Neural cell (in vitro differentiated cells): ENCODE measurements around the gene LHFPL4. TPM values are rescaled to one million over a fixed set of nuclear protein-coding genes. Genes with fewer than 3 reads are reported as not detected.

Source experiments
- H2AFZ ChIP-seq: fragments of 200-600, 300-800 bp; sonication (generic), shearing (Covaris generic); 2 replicates; pipeline ENCODE4 v1.6.0; 2014; ENCODE audit warnings: low read depth, mild to moderate bottlenecking, antibody characterized with exemption, low read length, moderate library complexity
- H3F3A ChIP-seq: fragments of 200-600 bp; shearing (Covaris generic); 2 replicates; pipeline ENCODE4 v1.6.1; 2016; ENCODE audit warnings: mild to moderate bottlenecking, moderate library complexity, mixed read lengths, antibody characterized with exemption, low read length; ENCODE audit not compliant: insufficient read depth, poor library complexity, severe bottlenecking
- H3K27ac ChIP-seq: fragments of 200-600, 300-800 bp; sonication (generic), shearing (Covaris generic); 2 replicates; pipeline ENCODE4 v1.5.1; 2014; ENCODE audit warnings: mild to moderate bottlenecking, low read length, moderate library complexity
- H3K27me3 ChIP-seq: fragments of 300-800, 200-600 bp; sonication (generic), shearing (Covaris generic); 2 replicates; pipeline ENCODE4 v1.6.0; 2014; ENCODE audit warnings: mild to moderate bottlenecking, low read depth, low read length, moderate library complexity; ENCODE audit not compliant: insufficient read depth
- H3K36me3 ChIP-seq: fragments of 300-800, 200-600 bp; sonication (generic), shearing (Covaris generic); 2 replicates; pipeline ENCODE4 v1.5.1; 2014; ENCODE audit warnings: mild to moderate bottlenecking, antibody characterized with exemption, low read length, moderate library complexity; ENCODE audit not compliant: insufficient read depth
- H3K4me2 ChIP-seq: fragments of 300-800, 200-600 bp; sonication (generic), shearing (Covaris generic); 2 replicates; pipeline ENCODE4 v1.6.0; 2014; ENCODE audit warnings: mild to moderate bottlenecking, low read length
- H3K4me3 ChIP-seq: fragments of 300-800, 200-600 bp; sonication (generic), shearing (Covaris generic); 2 replicates; pipeline ENCODE4 v1.5.1; 2014; ENCODE audit warnings: mild to moderate bottlenecking, low read length, moderate library complexity
- H3K79me2 ChIP-seq: fragments of 200-600 bp; shearing (Covaris generic); replicated peaks from 2 replicates; pipeline ENCODE4 v1.6.0; 2014; ENCODE audit warnings: mild to moderate bottlenecking, low read length, moderate library complexity; ENCODE audit not compliant: insufficient read depth
- H3K9ac ChIP-seq: fragments of 300-800, 200-600 bp; sonication (generic), shearing (Covaris generic); 2 replicates; pipeline ENCODE4 v1.6.1; 2016; ENCODE audit warnings: mild to moderate bottlenecking, low read length, mixed read lengths
- H3K9me2 ChIP-seq: fragments of 200-600 bp; shearing (Covaris generic); 2 replicates; pipeline ENCODE4 v1.6.1; 2016; ENCODE audit warnings: mild to moderate bottlenecking, low read length, mixed read lengths; ENCODE audit not compliant: insufficient read depth
- H3K9me3 ChIP-seq: fragments of 200-600, 300-800 bp; sonication (generic), shearing (Covaris generic); 2 replicates; pipeline ENCODE4 v1.6.1; 2016; ENCODE audit warnings: mild to moderate bottlenecking, mixed run types, low read length, moderate library complexity, mixed read lengths
- H4K20me1 ChIP-seq: fragments of 200-600 bp; shearing (Covaris generic); 2 replicates; pipeline ENCODE4 v1.6.1; 2016; ENCODE audit warnings: mild to moderate bottlenecking, mixed run types; ENCODE audit not compliant: insufficient read depth
- EP300 ChIP-seq: fragments of 450-650 bp; conservative IDR thresholded peaks from 2 replicates; pipeline ENCODE4 v1.6.1; 2014; ENCODE audit warnings: antibody characterized with exemption, mild to moderate bottlenecking, moderate library complexity; ENCODE audit not compliant: poor library complexity, severe bottlenecking
- EZH2 ChIP-seq: fragments of 200-600, 300-800 bp; shearing (Covaris generic), sonication (generic); IDR thresholded peaks from 2 replicates; pipeline ENCODE4 v1.6.1; 2014; ENCODE audit warnings: antibody characterized with exemption, low read length, borderline replicate concordance, mild to moderate bottlenecking; ENCODE audit not compliant: insufficient read depth, poor library complexity, severe bottlenecking
- MXI1 ChIP-seq: fragments of 450-650 bp; conservative IDR thresholded peaks from 2 replicates; pipeline ENCODE4 v1.6.1; 2014; ENCODE audit warnings: antibody characterized with exemption, mild to moderate bottlenecking; ENCODE audit not compliant: poor library complexity, severe bottlenecking
- POLR2AphosphoS5 ChIP-seq: IDR thresholded peaks from 2 replicates; pipeline ENCODE4 v1.6.1; 2012
- RAD21 ChIP-seq: fragments of 450-650 bp; conservative IDR thresholded peaks from 2 replicates; pipeline ENCODE4 v1.6.1; 2014; ENCODE audit warnings: antibody characterized with exemption, mild to moderate bottlenecking, moderate library complexity
- REST ChIP-seq: IDR thresholded peaks from 2 replicates; pipeline ENCODE4 v1.6.1; 2012; ENCODE audit warnings: borderline replicate concordance
- SMC3 ChIP-seq: fragments of 450-650 bp; conservative IDR thresholded peaks from 2 replicates; pipeline ENCODE4 v1.6.1; 2014; ENCODE audit warnings: antibody characterized with exemption, mild to moderate bottlenecking, moderate library complexity; ENCODE audit not compliant: poor library complexity
- TAF1 ChIP-seq: IDR thresholded peaks from 2 replicates; pipeline ENCODE4 v1.6.1; 2012; ENCODE audit warnings: low read depth
- polyA plus RNA-seq: library from polyadenylated mRNA; depleted of rRNA; stranded (reverse); fragments of >200 nt; gene quantifications from 2 replicates; pipeline ENCODE4 v1.2.3, GENCODE V29; 2014
- TF ChIP-seq, protein P1 (sequence below): fragments of 450-650 bp; IDR thresholded peaks from 2 replicates; pipeline ENCODE4 v1.5.1; 2014; ENCODE audit warnings: antibody characterized with exemption, mild to moderate bottlenecking, moderate library complexity; ENCODE audit not compliant: poor library complexity, severe bottlenecking

The LHFPL4 gene
- polyA plus RNA-seq, 1 donor from 2014 or later, result 37.4 TPM

DNA sequence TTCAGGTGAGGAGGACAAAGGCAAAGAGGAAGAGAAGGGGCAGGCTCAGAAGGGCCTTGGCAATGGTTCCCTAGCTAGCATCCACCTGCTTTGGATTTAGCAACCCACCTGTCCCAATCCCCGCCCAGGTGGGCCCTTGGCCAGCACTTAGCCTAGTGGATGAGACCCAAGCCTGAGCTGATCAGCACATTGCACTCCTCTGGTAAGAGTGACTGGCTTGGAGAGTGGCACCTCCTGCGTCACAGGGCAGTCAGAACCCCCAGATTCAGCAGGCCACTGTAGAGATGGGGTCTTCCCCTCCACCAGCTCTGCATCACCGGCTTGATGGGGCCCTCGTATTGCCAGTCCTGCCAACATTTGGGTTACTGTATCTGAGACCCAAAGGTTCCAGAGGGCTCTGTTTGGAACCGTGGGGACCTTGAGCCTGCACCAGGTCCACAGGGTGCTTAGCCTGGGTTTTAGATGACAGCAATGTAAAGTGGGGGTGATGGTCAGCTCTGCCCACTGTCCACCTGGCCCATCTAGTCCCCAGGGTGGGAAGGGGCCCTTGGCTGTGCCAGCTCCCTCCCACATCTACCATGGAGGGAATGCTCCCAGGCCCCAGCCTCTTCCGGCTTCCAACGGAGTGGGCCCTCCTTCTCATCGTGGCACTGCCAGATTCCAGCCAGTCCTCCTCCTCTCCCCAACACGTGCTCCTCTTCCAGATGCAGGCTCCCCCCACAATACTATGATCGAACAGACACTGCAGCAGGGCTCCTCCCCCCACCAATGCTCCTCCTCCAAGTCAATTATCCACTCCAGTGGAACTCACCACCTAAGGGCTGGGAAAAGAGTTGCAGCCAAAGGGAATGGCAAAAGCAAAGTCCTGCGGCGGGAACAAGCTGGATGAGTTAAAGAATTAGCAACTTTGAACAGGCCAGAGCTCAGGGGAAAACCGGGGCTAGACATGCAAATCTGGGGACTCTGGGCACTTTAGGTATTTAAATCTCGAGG, 45.7 kb downstream of the LHFPL4 start:
- H3K79me2 ChIP-seq, result no peaks in the 10 kb centered on the region
- H3K27ac ChIP-seq, result no peak overlapping the region
- H3K4me3 ChIP-seq, result no peak overlapping the region
- no peaks in the 10 kb centered on the region for H3K27me3 ChIP-seq
- TF ChIP-seq, protein P1, sequence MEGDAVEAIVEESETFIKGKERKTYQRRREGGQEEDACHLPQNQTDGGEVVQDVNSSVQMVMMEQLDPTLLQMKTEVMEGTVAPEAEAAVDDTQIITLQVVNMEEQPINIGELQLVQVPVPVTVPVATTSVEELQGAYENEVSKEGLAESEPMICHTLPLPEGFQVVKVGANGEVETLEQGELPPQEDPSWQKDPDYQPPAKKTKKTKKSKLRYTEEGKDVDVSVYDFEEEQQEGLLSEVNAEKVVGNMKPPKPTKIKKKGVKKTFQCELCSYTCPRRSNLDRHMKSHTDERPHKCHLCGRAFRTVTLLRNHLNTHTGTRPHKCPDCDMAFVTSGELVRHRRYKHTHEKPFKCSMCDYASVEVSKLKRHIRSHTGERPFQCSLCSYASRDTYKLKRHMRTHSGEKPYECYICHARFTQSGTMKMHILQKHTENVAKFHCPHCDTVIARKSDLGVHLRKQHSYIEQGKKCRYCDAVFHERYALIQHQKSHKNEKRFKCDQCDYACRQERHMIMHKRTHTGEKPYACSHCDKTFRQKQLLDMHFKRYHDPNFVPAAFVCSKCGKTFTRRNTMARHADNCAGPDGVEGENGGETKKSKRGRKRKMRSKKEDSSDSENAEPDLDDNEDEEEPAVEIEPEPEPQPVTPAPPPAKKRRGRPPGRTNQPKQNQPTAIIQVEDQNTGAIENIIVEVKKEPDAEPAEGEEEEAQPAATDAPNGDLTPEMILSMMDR, result no peak
- TF ChIP-seq REST, result no peak
- no peak overlapping the region for H3K9ac ChIP-seq
- no peaks in the 10 kb centered on the region for H3K9me2 ChIP-seq
- H3F3A ChIP-seq, result no peaks in the 10 kb centered on the region
- H2AFZ ChIP-seq, result no peak overlapping the region
- no peak overlapping the region for H3K4me2 ChIP-seq
- no peaks in the 10 kb centered on the region for H3K36me3 ChIP-seq
- H3K9me3 ChIP-seq, result no peaks in the 10 kb centered on the region
- no peaks in the 10 kb centered on the region for H4K20me1 ChIP-seq

DNA sequence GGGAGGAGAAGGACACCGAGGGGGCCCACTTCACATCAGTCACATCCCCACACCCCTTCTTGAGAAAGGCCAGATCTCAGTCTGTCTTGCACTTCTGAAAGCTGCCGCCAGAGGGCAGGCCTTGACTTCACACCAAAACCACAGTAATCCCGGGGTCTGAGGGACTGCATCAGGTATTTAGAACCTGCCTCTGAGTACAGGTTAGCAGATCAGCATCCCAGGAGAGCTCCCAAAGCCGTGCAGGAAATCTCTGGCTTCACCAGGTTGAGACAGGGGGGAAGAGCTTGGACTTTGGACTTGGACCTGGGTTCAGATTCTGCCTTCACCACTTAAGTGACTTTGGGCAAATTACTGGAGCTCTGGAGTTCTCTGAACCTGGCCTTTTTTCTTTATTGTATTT, 50.3 kb downstream of the LHFPL4 start:
- Histone ChIP-seq H3K4me3 (no peak overlapping the region), H3K27ac (no peak overlapping the region), H3K79me2 (no peaks in the 10 kb centered on the region), H2AFZ (no peak overlapping the region), H3K36me3 (no peaks in the 10 kb centered on the region), H4K20me1 (no peaks in the 10 kb centered on the region), H3K27me3 (peaks cover 16% of the 10 kb centered on the region), H3F3A (no peaks in the 10 kb centered on the region), H3K4me2 (no peak overlapping the region), H3K9me3 (no peaks in the 10 kb centered on the region), H3K9me2 (no peaks in the 10 kb centered on the region), H3K9ac (no peak overlapping the region)
- TF ChIP-seq SMC3, result peak; percentile 79
- TF ChIP-seq REST, result no peak
- no peak for TF ChIP-seq EZH2
- TF ChIP-seq EP300, result no peak
- TF ChIP-seq POLR2AphosphoS5, result no peak
- TF ChIP-seq RAD21, result peak; percentile 81
- no peak for TF ChIP-seq TAF1
- TF ChIP-seq, protein P1, result peak; percentile 84
- no peak for TF ChIP-seq MXI1
